ENCODE measurements around the gene EGFL8. TPM values are rescaled to one million over a fixed set of nuclear protein-coding genes. Genes with fewer than 3 reads are reported as not detected.
"Not testable (repeated sequence)": the region's sequence is repeated elsewhere in the genome, so short reads cannot be mapped to it uniquely, and the experiment has no call there.

EGFL8 gene
- total RNA-seq, 6 experiments from 2014 or later: 3.5 to 4.4 (median 3.7) TPM

DNA sequence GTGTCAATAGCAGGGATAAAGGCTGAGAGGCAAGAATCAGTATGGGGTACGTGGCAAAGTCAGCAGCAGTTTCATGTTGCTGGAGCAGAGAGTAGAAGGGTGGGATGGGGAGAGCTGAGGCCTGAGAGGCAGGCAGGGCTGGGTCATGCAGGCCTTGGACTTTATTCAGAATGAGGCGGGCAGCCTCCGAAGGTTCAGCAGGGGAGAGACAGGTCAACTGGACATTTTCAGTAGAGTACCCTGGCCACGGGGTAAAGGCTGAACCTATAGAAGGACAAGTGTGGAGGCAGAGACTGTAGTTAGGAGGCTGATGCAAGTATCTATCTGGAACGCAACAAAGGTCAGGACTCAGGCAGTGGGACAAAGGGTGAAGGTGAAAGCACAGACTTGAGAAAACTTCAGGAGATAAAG, 45.8 kb downstream of the EGFL8 start:
- Mint-ChIP-seq H3K27ac (no peak overlapping the region), H3K36me3 (ENCODE audit: low read depth) (no peaks in the 10 kb centered on the region; the same call in 1 of the 2 replicates), H3K4me1 (ENCODE audit: low read depth) (no peaks in the 10 kb centered on the region), H3K9me3 (peaks cover 5% of the 10 kb centered on the region), H3K4me3 (no peak overlapping the region), H3K27me3 (ENCODE audit: insufficient read depth) (peaks cover 19% of the 10 kb centered on the region)
- no peak for DNase-seq
- TF ChIP-seq CTCF (IDR thresholded peaks at IDR 0.05): no peak

GRCh38 chr6:32211432-32211831, 47.0 kb downstream of the EGFL8 start:
- H3K4me1 Mint-ChIP-seq (ENCODE audit: low read depth); H3K4me3 Mint-ChIP-seq; H3K36me3 Mint-ChIP-seq (ENCODE audit: low read depth); H3K9me3 Mint-ChIP-seq; H3K27ac Mint-ChIP-seq; DNase-seq: not testable (repeated sequence)
- peaks cover 28% of the 10 kb centered on the region for H3K27me3 Mint-ChIP-seq (ENCODE audit: insufficient read depth)

DNA sequence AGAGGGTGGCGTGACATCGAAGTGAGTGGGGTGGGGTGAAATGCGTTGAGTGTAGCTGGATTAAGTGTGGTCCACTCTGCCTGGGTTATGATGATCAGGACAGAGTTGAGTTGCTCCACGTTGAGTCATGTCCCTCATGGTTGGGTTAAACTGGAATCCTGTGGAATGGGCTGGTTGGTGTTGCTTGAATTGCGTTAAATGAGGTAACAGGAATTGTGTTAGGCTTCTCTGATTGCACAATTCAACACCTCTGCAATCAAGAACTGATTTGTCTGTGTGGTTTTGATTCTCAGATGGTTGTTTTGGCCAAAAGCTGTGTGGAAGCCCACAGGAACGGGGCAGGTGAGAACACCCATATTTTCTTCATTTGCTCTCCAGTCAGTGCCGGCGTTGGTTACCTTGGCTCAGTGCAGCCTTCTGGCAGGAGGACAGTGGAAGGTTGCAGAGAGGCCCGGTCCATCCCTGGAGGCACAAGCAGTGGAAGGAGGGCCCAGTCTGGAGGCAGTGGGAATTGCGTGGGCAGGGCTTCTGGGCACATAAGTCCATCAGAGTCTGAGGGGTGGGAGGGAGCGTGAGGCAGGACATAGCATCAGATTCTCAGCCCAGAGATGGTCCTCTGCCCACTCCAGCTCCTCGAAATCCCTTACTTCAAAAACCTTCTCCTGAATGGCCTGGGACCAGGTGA, 47.8 kb downstream of the EGFL8 start:
- H3K27me3 Mint-ChIP-seq (ENCODE audit: insufficient read depth): peaks cover 34% of the 10 kb centered on the region
- DNase-seq: no peak
- H3K36me3 Mint-ChIP-seq (ENCODE audit: low read depth): no peaks in the 10 kb centered on the region
- no peak for TF ChIP-seq CTCF (IDR thresholded peaks at IDR 0.05)
- H3K4me3 Mint-ChIP-seq: no peak overlapping the region
- H3K4me1 Mint-ChIP-seq (ENCODE audit: low read depth): no peaks in the 10 kb centered on the region
- H3K27ac Mint-ChIP-seq: no peak overlapping the region
- H3K9me3 Mint-ChIP-seq: no peaks in the 10 kb centered on the region

GRCh38 chr6:32213649-32214048, 49.3 kb downstream of the EGFL8 start:
- DNase-seq: no peak
- no peaks in the 10 kb centered on the region for H3K4me1 Mint-ChIP-seq (ENCODE audit: low read depth)
- peaks cover 44% of the 10 kb centered on the region for H3K27me3 Mint-ChIP-seq (ENCODE audit: insufficient read depth)
- no peaks in the 10 kb centered on the region for H3K9me3 Mint-ChIP-seq
- TF ChIP-seq CTCF (IDR thresholded peaks at IDR 0.05): no peak
- H3K4me3 Mint-ChIP-seq: no peak overlapping the region
- no peaks in the 10 kb centered on the region for H3K36me3 Mint-ChIP-seq (ENCODE audit: low read depth)
- H3K27ac Mint-ChIP-seq: no peak overlapping the region

DNA sequence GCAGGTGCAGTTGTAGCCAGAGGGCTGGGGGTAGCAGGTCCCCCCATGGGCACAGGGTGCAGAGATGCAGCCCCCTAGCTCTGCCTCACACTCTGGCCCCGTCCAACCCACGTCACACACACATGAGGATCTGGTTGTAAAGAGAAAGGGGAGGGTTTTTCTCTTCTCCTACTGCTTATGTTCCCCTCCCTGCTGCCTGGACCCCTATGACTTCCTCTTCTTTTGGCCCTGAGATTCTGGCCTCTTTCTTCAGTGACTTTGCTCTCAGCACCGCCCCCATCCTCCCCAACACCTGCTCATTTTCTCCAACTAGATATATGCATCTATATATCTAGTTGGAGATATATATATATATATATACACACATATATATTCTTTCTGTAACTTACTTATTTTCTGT, 49.7 kb downstream of the EGFL8 start:
- DNase-seq: no peak
- H3K4me3 Mint-ChIP-seq: no peak overlapping the region
- H3K27ac Mint-ChIP-seq: no peak overlapping the region
- TF ChIP-seq CTCF (IDR thresholded peaks at IDR 0.05): no peak
- no peaks in the 10 kb centered on the region for H3K4me1 Mint-ChIP-seq (ENCODE audit: low read depth)
- no peaks in the 10 kb centered on the region for H3K9me3 Mint-ChIP-seq
- no peaks in the 10 kb centered on the region for H3K36me3 Mint-ChIP-seq (ENCODE audit: low read depth)
- peaks cover 44% of the 10 kb centered on the region for H3K27me3 Mint-ChIP-seq (ENCODE audit: insufficient read depth)

GRCh38 chr6:32215617-32216016, 51.2 kb downstream of the EGFL8 start:
- no peak for DNase-seq
- no peaks in the 10 kb centered on the region for H3K4me1 Mint-ChIP-seq (ENCODE audit: low read depth)
- no peak overlapping the region for H3K27ac Mint-ChIP-seq
- no peaks in the 10 kb centered on the region for H3K36me3 Mint-ChIP-seq (ENCODE audit: low read depth)
- TF ChIP-seq CTCF (IDR thresholded peaks at IDR 0.05): no peak
- H3K9me3 Mint-ChIP-seq: no peaks in the 10 kb centered on the region
- H3K4me3 Mint-ChIP-seq: no peak overlapping the region
- peaks cover 52% of the 10 kb centered on the region for H3K27me3 Mint-ChIP-seq (ENCODE audit: insufficient read depth)

All from HFFc6 (cell line).